ENCODE data around the gene OR6B2.
A peak's percentile ranks its signal among the peaks of the same experiment; 100 is the strongest.
"Not testable (repeated sequence)": the region's sequence is repeated elsewhere in the genome, so short reads cannot be mapped to it uniquely, and the experiment has no call there.

Gene OR6B2

DNA sequence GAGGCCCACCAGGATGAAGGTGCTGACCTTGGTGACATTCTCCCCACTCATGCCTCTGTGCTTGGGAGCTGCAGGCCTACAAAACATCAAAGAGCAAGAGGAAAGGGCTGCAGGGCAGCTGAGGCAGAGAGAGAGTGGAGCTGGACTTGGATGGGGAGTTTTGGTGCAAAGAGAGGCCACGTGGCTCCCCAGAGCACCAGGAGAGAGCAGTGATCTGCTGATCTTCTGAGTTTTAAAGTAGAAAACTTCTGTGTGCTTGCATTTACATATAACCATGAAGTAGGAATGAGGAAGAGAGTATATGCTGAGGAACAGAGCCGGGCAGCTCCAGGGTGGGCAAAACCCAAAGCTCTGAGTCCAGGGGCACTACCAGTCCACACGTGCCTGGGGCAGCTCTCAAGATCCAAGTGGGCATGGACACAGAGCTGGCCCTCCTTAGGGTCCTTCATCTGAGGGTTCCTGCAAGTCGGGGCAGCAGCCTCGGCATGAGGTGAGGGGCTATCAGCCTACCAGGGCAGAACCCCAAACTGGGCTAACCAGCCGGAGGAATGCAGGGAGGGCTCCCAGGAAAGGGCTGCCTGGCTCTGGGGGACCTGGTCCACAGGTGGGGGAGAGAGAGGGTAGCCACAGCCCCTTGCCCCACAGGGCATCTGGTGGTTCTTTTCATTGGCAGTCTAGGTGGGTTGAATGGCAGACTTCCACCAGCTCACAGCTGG is at the start of gene OR6B2:
Gene OR6B2 (minus strand): TSS at position 51 of the 716 bp plus-strand sequence. CDS start 0 bp downstream, at position 51.
- no peak for DNase-seq

DNA sequence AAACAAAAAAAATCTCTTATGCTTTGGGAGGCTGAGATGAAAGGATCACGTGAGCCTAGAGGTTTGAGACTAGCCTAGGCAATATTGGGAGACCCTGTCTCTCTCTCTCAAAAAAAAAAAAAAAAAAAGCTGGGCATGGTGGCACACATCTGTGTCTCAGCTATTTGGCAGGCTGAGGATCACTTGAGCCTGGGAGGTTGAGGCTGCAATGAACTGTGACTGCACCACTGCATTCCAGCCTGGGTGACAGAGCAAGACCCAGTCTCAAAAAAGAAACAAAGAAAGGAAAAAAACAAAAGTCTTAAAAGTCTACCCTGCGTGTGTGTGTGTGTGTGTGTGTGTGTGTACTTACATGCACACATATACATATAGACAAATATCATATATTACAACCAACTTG is 48.4 kb upstream of the OR6B2 start:
- no peak for DNase-seq

DNA sequence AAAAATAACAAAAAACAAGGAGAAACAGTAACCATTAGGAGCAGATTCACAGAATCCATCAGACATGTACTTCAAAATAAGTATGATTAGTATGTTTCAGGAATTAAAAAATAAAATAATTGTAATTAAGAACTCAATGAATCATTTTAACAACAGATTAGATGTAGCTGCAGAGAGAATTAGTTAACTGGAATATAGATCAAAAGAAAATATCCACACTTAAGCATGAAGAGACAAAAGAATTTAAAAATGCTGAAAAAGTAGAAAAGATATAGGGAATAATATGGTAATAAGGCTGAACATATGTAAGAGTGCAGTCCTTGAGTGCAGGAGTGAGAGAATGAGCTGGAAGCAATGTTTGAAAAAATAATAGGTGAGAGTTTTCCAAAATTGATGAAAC is 47.2 kb upstream of the OR6B2 start:
- DNase-seq = no peak

DNA sequence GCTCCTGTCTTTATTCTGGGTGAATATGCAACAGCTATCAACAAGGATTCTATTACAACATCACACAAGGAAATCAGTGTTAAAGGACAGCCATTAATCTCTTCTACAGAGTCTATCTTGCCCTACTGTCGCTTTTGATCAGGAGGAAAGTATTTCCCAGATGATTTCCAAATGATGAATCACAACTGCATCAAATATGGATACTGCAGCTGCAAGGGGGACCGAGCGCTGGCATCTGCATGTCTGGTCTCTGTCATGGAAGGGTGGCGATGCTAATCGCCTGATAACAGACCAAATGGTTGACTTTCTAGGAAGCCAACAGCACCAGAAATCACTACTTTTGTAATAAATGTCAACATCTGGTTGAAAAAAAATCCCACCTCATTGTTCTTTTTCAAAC is 44.3 kb upstream of the OR6B2 start:
- DNase-seq = no peak

DNA sequence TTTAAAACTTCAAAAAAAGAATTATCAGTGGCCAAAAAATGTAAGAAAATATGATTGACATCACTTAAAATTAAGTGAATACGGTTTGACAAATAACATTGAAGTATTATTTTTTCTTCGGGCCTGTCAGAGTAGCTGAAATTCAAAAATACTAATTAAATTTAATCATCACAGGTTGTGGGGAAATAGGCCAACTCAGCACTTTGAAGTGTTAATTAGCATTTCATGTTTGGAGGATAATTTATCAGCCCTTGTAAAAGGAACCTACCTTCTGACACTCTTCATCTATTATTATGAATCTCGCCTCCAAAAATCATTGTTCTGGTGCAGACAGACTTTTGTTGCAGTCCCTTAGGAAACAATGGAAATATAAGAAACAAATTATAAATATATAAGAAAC is 40.7 kb upstream of the OR6B2 start:
- DNase-seq = no peak

DNA sequence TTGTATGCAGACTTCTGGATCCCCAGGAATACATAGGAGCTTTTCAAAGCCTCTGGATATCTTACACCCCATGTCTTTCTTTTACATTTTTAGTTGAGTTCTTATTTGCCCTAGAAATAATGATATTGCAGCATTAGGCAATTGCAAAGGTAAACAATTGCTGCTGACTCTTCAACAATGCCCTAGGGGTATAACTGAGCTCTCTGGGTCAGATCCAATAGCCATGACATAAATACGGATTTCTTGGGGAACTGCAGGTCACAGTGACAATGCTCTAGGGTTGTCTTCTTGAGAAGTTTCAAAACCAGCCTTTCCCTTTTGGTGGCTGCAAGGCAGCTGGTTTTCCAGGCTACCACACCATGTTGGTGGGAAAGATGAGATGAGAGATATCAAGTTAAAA is 39.6 kb upstream of the OR6B2 start:
- no peak for DNase-seq

DNA sequence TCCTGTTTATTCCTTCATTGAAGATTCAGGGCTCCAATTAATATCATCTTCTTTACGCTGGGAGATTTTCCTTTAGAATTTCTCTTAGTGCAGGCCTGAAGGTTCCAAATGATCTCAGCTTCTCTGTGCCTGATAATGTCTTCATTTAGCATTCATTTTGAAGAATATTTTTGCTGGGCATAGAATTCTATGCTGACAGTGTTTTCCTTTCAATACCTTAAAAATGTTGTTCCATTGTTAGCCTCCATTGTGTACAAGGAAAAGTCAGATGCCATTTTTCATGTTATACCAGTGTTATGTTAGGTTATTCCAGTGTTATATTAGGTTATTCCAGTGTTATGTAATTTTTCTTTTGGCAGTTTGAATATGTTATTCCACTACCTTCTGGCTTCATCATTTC is 38.0 kb upstream of the OR6B2 start:
- DNase-seq = no peak

DNA sequence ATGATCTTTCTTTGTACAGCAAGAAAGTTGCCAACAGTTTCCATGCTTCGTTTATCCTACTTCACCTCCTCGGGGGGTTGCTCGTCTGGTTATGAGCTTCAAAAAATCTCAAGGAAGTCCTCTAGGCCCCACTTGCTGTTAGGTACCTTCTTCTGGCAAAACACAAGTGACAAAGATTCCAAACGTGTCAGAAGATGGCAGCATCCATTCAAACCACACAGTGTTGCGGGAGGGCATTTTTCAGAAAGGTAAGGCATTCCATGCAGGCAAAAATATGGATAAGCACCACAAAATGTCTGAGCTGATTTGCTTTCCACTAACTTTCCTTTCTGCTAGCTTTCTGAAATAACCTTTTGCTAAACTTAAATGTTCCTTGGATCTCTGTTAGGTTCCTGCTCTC is 36.3 kb upstream of the OR6B2 start:
- DNase-seq = no peak

DNA sequence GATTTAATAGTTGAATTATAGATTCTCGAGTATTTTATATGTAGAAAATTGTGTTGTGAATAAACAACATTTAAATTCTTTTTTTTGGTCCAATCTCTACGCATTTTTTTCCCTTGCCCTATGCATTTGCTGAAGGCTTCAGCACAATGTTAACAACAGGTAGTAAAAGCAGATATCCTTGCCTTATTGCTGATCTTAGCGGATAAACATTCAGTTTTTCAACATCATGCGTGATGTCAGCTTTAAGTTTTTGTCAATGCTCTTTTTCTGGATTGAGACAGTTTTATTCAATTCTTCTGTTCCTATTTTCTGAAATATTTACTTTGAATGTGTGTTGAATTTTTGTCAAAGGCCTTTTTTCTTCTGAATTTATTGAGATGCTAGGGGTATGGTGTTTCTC is 34.7 kb upstream of the OR6B2 start:
- no peak for DNase-seq

DNA sequence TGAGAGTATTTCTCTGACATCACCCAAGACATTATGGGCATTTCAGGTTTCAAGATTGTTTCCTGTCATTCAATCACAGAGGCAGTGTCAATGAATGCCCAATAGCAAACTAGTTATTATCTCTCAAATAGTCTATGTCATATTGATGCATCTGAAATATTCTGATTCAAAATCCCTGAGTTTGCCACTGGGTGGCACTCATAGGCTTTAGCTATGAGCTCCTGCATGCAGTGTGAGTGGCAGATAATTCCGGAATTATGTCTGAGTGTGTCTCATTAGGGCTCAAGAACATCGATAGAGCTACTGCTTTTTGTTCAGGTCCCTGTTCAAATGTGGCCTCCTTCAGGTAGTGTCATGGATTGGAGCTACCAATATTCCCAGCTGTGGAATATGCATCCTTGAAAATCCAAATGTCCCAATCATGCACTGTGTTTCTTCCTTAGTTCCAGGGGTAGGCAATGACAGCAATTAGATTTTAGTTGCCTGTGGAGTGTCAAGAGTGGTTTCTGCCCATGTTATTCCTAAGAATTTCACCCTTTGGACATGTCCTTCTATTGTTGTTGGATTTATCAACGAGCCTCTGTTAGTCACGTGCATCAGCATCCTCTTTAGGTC is 30.9 kb upstream of the OR6B2 start:
- DNase-seq = peak; percentile 61

DNA sequence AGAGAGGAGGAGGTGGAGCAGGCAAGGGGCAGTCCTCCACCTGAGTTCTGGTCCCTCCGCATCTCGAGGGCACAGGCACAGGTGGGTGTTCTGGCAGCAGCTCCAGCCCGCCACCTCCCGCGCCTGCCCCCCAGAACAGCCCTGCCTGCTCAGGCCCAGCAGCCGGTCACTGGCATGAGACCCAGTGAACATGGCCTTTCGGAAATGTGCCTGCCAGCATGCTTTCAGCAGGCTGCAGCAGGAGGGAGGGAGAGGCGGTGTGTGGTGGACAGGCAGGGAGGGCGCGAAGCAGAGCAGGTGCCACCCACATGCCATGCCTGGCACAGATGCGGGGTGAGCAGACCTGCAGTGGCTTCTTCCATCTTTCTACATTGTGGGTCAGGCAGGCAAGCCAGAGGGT is 26.4 kb upstream of the OR6B2 start:
- DNase-seq = no peak

DNA sequence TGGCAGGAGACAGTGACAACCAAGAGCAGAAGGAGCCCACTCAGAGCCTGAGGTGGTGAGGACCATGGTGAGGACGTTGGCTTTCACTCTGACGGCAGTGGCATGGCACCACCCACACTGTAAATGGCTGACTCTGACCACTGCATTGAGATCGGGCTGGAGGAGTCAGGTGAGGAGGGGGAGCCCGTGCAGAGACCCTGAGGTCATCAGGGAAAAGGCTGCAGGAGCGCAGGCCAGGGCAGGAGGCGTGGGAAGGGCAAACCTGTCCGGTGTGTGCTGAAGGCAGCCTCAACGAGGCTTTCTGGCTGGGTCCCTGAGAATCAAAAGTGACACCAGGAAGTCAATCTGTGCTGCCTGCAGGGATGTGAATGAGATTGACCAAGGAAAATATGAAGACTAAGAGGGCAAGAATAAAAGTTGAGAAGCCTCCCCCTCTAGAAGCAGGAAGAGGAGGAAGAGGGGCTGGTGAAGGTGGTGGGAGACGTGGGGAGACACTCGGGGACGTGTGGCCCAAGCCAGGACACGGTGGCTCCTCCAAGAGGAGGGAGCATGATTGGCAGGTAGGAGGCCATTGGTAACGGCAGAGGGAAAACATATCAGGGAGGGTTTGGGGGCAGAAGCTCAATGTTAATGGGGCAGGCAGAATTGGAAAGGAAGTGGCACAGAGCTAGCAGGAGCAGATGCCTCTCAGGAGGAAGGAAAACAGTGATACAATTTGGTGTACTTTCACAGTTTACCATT is 25.1 kb upstream of the OR6B2 start:
- no peak for DNase-seq

DNA sequence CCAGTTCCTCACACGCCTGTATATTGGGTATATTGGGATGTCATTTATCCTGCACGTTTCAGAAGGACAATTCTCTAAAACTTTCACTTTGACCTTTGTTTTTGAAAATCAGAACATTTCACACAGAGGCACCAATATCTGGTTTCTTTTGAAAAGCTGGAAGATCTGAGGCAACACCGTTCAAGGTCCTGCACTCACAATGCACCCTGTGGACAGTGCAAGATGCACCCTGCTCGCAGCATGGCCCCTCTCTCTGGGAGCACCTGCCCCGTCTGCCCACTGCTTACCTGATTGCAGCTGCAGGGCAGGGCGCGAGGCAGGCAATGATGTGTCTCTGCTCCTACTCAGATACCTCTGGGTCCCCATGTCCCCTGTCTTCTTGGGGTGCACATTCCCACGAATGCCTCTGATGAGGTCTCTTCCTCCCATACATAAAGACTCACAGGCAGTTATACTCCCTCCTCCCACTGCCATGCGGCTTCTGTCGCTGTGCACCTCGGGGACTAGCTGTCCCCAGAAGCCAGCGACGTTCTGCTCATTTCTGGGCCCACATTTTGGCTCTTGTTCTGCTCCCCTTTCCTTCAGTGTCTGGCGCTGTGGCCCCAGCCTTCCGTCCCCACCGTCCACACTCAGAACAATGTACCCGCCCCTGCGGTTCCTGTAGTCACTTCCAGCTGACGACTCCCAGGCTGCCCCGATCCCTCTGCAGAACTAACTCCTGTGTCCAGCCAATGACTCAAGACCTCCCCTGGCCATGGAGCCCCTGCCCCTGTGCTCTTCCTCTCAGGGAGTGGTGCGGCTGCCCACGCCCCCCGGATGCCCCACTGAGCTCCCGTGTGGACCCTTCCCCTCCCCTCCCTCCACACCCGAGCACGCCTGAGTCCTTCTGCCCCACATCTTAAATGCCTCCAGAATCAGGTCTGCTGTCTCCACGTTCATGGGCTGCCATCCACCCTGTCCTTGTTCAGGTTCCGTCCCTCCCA is 23.2 kb upstream of the OR6B2 start, which contains the start of gene OR6B3:
Gene OR6B3 (minus strand): TSS at position 349 of the 983 bp plus-strand sequence.
- DNase-seq = no peak

DNA sequence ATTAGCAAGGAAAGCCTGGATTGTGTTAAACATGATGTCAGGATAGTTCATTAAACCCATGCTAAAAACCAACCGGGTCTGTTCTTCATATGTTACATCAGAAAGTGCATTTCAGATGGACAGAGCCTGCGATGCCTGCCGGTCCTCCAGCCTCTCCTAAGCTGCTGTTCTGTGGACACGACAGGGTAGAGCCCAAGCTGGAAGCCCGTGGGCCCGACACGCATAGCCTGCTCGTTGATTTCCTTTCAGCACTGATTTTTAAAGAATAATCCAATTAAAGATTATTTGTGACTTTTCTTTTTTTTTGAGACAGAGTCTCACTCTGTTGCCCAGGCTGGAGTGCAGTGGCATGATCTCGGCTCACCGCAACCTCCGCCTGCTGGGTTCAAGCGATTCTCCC is 22.3 kb upstream of the OR6B2 start:
- DNase-seq = no peak

DNA sequence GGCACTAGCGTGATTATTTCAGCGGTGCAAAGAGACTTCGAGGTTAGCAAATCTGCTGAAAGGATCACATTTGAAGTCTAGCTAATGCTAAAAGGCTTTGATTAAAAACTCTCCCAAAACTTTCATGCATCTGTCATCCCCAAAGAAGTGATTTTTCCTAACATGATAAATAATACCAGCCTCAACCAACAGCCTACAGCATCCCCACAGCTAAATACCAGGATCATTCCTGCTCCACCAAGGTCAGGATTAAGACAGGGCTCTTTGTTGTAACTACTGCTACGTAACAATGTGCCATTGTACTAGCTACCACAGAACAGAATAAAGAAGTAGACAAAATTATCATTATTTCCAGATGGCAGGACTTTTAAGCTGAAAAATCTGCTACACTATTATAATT is 21.5 kb upstream of the OR6B2 start:
- DNase-seq = no peak

DNA sequence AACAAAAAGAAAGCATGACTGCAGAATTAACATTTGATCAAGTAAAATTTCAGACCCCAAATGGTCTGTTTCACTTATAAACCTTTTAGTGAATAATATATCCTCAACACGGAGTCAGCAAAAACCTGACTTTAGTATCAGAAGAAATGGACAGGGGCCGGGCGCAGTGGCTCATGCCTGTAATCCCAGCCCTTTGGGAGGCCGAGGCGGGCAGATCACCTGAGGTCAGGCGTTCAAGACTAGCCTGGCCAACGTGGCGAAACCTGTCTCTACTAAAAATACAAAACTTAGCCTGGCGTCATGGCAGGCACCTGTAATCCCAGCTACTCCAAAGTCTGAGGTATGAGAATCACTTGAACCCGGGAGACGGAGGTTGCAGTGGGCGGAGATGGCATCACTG is 20.0 kb upstream of the OR6B2 start:
- DNase-seq = no peak

DNA sequence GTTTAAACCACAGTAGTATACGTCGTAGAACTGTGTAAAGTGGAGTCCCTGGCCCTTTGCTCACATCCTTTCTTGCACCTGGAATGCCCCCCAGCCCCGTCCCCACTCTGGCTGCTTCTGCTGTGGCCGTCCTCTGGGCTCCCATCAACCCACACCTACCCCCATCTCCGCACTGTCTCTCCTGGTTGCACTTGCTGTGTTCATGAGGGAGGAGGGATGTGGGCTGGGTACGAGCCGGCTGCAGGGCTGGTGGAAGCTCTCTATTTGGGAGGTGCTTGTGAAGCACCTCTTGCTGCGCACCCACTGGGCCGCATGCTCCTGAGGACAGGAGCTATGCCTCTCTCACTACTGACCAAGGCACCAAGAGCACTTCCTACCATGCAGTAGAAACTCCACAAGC is 18.0 kb upstream of the OR6B2 start:
- no peak for DNase-seq

DNA sequence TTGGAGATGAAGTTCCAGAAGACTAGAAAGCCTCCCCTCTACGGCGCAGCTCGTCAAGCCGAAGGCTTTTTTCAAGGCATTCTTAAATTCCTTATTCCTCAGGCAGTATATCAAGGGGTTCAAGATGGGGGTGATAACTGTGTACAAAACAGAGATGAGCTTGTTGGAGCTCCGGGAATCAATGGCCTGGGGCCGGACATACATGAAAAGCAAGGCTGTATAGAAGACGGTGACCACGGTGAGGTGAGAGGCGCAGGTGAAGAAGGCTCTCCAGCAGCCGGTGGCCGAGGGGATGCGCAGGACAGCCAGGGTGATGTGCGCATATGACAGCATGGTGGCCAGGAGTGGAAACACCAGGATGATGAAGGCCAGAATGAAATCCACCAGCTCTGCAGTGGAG is 14.9 kb upstream of the OR6B2 start:
- DNase-seq = no peak

DNA sequence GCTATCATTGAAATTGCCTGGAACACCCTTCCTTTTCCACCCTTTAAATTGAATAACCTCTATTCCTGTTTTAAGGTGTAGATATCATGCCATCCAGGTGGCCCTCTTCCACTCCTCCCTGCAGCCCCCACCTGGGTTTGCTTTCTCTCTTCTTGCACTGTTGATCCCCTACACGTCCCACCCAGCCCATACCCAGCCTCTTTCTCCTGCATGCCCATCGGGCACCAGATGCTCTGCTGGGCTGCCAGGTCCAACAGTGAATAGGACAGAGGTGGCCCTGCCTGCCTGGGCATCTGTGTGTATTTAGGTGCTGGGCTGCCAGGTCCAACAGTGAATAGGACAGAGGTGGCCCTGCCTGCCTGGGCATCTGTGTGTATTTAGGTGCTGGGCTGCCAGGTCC is 13.9 kb upstream of the OR6B2 start:
- not testable (repeated sequence) for DNase-seq

DNA sequence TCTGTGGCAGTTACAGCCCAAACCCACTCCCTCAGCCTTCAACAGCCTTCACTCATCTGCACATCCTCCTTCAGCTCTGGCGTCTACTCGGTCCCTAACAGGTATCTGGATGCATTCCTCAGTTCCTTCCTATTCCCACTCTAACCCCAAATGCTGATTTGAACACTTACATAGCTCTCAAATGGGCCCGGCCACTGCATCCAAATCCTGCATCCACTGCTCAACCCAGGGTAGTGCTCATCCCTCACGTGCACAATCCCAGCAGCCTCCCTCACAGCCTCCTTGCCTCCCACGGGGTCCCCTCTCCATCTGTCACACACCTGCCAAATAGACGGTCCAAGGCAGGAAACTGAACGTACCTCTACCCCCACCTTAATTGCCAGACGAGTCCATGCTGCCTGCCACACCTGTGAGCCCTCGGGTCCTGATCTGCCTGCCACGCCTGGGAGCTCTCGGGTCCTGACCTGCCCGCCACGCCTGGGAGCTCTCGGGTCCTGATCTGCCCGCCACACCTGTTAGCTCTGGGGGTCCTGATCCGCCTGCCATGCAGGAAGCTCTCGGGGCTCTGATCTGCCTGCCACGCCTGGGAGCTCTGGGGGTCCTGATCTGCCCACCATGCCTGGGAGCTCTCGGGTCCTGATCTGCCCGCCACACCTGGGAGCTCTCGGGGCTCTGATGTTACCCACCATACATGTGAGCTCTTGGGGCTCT is 13.2 kb upstream of the OR6B2 start:
- DNase-seq = no peak

DNA sequence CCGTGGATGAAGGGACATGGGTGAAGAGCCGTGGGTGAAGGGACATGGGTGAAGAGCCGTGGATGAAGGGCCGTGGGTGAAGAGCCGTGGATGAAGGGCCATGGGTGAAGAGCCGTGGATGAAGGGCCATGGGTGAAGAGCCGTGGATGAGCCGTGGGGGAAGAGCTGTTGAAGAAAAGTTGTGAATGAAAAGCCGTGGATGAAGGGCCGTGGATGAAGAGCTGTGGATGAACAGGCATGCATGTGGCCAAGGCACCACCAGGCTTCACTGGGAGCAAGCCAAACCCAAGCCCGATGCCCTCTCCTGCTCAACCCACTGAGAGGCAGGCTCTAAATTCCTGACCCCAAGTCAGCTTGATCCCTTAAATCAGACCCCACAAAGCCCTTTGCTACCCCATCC is 12.5 kb upstream of the OR6B2 start:
- no peak for DNase-seq

DNA sequence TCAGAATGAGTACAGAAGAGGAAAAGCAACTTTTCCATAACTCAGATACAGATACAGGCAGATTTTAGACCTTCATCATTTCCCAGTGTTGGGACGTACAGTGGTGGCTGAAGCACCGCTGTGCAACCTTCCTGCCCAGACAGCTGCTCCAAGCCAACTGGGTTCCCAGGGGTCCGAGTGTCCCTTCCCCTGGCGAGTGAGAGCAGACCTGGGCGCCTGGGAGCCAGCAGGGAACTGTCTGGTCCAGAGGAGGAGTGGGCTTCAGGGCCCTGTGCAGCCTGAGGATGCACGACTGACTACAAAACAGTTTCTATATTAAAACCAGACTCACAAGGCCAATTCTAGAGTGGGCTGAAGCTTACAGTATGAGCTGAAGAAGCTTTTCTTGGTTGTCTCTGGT is 11.1 kb upstream of the OR6B2 start:
- no peak for DNase-seq
